Esophagus (tissue), 2 donors: Measurements from ENCODE around the gene FAM241A. TPM values are rescaled to one million over a fixed set of nuclear protein-coding genes. Genes with fewer than 3 reads are reported as not detected.
"Not testable (repeated sequence)": the region's sequence is repeated elsewhere in the genome, so short reads cannot be mapped to it uniquely, and the experiment has no call there.

ENCODE experiments used
- H3K27ac ChIP-seq, 2 donors: one replicate each; pipeline ENCODE4 v1.5.1; 2013; ENCODE audit warnings: low read depth in 2 of 2, mild to moderate bottlenecking in 2 of 2, inconsistent platforms in 1 of 2, low read length in 1 of 2, moderate library complexity in 1 of 2
- H3K27me3 ChIP-seq, 2 donors: one replicate each; pipeline ENCODE4 v1.6.1; 2013; ENCODE audit warnings: low read length in 2 of 2, control low read depth in 1 of 2, mild to moderate bottlenecking in 1 of 2; ENCODE audit not compliant: insufficient read depth in 2 of 2, control insufficient read depth in 1 of 2
- H3K36me3 ChIP-seq, 2 donors: one replicate each; pipeline ENCODE4 v1.6.1; 2013; ENCODE audit warnings: low read length in 1 of 2; ENCODE audit not compliant: control insufficient read depth in 2 of 2, insufficient read depth in 2 of 2
- H3K4me1 ChIP-seq, 2 donors: one replicate each; pipeline ENCODE4 v1.6.1; 2013; ENCODE audit warnings: low read length in 1 of 2; ENCODE audit not compliant: control insufficient read depth in 2 of 2, insufficient read depth in 2 of 2
- H3K4me3 ChIP-seq, 2 donors: one replicate each; pipeline ENCODE4 v1.5.1; 2013; ENCODE audit warnings: low read length in 2 of 2, mild to moderate bottlenecking in 2 of 2, low read depth in 1 of 2, moderate library complexity in 1 of 2
- H3K9me3 ChIP-seq, 2 donors: one replicate each; pipeline ENCODE4 v1.6.1; 2013; ENCODE audit warnings: mild to moderate bottlenecking in 2 of 2, low read depth in 1 of 2, low read length in 1 of 2, moderate library complexity in 1 of 2; ENCODE audit not compliant: control insufficient read depth in 2 of 2, insufficient read depth in 1 of 2
- WGBS, 2 donors: extraction: QIAGEN DNeasy Blood & Tissue Kit; methylation state at CpG; one replicate each; pipeline ENCODE4 v1.1.7; 2013; 5-methylcytosine and 5-hydroxymethylcytosine counted together
- polyA plus RNA-seq, 2 donors: library from polyadenylated mRNA; stranded (reverse); fragments of 200-250 nt; gene quantifications; one replicate each; pipeline ENCODE4 v1.2.3, GENCODE V29; 2013
- donor health status: healthy with polysubstance abuse.
- donor health status: Bipolar disorder and iron deficiency.

Gene FAM241A
- 1 to 10 TPM; 1.3 to 2.0 TPM for polyA plus RNA-seq

GRCh38 chr4:112145326-112145789, at the start of gene FAM241A:
TSS of gene FAM241A (plus strand) at chr4:112145454. CDS start at chr4:112145581, 127 bp downstream.
- Histone ChIP-seq H3K9me3 (no peaks in the 10 kb centered on the region), H3K27ac (peak within 1 kb of the TSS; percentile 91), H3K4me1 (no peaks in the 10 kb centered on the region), H3K36me3 (no peaks in the 10 kb centered on the region), H3K4me3 (peak within 1 kb of the TSS; percentile 89 to 99), H3K27me3 (no peaks in the 10 kb centered on the region)
- WGBS, 2 donors = 0 to 1% methylated on average over 46 to 70 of the region's 70 CpGs

GRCh38 chr4:112098841-112099530, 46.3 kb upstream of the FAM241A start:
- H3K4me3 ChIP-seq = no peak overlapping the region

GRCh38 chr4:112099701-112100297, 45.5 kb upstream of the FAM241A start:
- WGBS, 2 donors = 12 to 23% methylated on average over 5 of the region's 5 CpGs

More at GRCh38 chr4:112098841-112099530, 46.3 kb upstream of the FAM241A start:
- Histone ChIP-seq H3K4me1 (no peaks in the 10 kb centered on the region), H3K27ac (no peak overlapping the region), H3K36me3 (no peaks in the 10 kb centered on the region), H3K27me3 (no peaks in the 10 kb centered on the region), H3K9me3 (no peaks in the 10 kb centered on the region)
- 62 to 71% methylated on average over 4 of the region's 4 CpGs for WGBS, 2 donors

GRCh38 chr4:112102875-112103370, 42.3 kb upstream of the FAM241A start:
- no peaks in the 10 kb centered on the region for H3K4me1 ChIP-seq
- no peaks in the 10 kb centered on the region for H3K9me3 ChIP-seq
- H3K36me3 ChIP-seq = no peaks in the 10 kb centered on the region
- WGBS, 2 donors = 42 to 52% methylated on average over 6 of the region's 6 CpGs
- no peak overlapping the region for H3K27ac ChIP-seq
- no peak overlapping the region for H3K4me3 ChIP-seq
- H3K27me3 ChIP-seq = no peaks in the 10 kb centered on the region

More at GRCh38 chr4:112099701-112100297, 45.5 kb upstream of the FAM241A start:
- no peak overlapping the region for H3K4me3 ChIP-seq
- H3K9me3 ChIP-seq = no peaks in the 10 kb centered on the region
- no peaks in the 10 kb centered on the region for H3K36me3 ChIP-seq
- no peak overlapping the region for H3K27ac ChIP-seq
- H3K4me1 ChIP-seq = no peaks in the 10 kb centered on the region
- H3K27me3 ChIP-seq = no peaks in the 10 kb centered on the region

GRCh38 chr4:112105201-112105969, 39.9 kb upstream of the FAM241A start:
- Histone ChIP-seq H3K4me3 (no peak overlapping the region), H3K27me3 (no peaks in the 10 kb centered on the region), H3K27ac (no peak overlapping the region), H3K4me1 (no peaks in the 10 kb centered on the region), H3K9me3 (no peaks in the 10 kb centered on the region), H3K36me3 (no peaks in the 10 kb centered on the region)
- 79 to 80% methylated on average over 2 of the region's 2 CpGs for WGBS, 2 donors

GRCh38 chr4:112109360-112110058, 35.7 kb upstream of the FAM241A start:
- Histone ChIP-seq H3K4me1 (no peaks in the 10 kb centered on the region), H3K9me3 (no peaks in the 10 kb centered on the region), H3K27ac (no peak overlapping the region), H3K27me3 (no peaks in the 10 kb centered on the region), H3K4me3 (no peak overlapping the region), H3K36me3 (no peaks in the 10 kb centered on the region)
- WGBS, 2 donors = 38 to 43% methylated on average over 3 of the region's 3 CpGs

- H3K27ac ChIP-seq = no peak overlapping the region
- no peaks in the 10 kb centered on the region for H3K36me3 ChIP-seq
- WGBS, 2 donors = 70 to 84% methylated on average over 1 of the region's 1 CpG
- no peak overlapping the region for H3K4me3 ChIP-seq
- no peaks in the 10 kb centered on the region for H3K4me1 ChIP-seq
- H3K27me3 ChIP-seq = no peaks in the 10 kb centered on the region
- H3K9me3 ChIP-seq = no peaks in the 10 kb centered on the region
Observed at GRCh38 chr4:112110059-112110425, 35.2 kb upstream of the FAM241A start.

GRCh38 chr4:112111306-112111705, 33.9 kb upstream of the FAM241A start:
- no peaks in the 10 kb centered on the region for H3K9me3 ChIP-seq
- no peak overlapping the region for H3K27ac ChIP-seq
- H3K27me3 ChIP-seq = no peaks in the 10 kb centered on the region
- H3K4me1 ChIP-seq = no peaks in the 10 kb centered on the region
- H3K36me3 ChIP-seq = no peaks in the 10 kb centered on the region
- WGBS, 2 donors = 71 to 82% methylated on average over 1 of the region's 1 CpG
- H3K4me3 ChIP-seq = no peak overlapping the region

GRCh38 chr4:112112095-112112494, 33.2 kb upstream of the FAM241A start:
- H3K27me3 ChIP-seq, H3K36me3 ChIP-seq, H3K27ac ChIP-seq, H3K9me3 ChIP-seq, H3K4me3 ChIP-seq, H3K4me1 ChIP-seq: not testable (repeated sequence)
- WGBS, 2 donors = 92 to 93% methylated on average over 7 of the region's 7 CpGs
